GM12891 (cell line): ENCODE results near the gene WNT2B.

Experiments used
- POLR2A ChIP-seq: IDR thresholded peaks from 2 replicates; pipeline ENCODE4 v1.6.1; 2011; ENCODE audit warnings: low read depth, low read length, control low read depth
- SPI1 ChIP-seq: IDR thresholded peaks from 2 replicates; pipeline ENCODE4 v1.6.1; 2011; ENCODE audit warnings: low read depth, low read length, control low read depth

- TF ChIP-seq SPI1 (no peak), POLR2A (no peak)
These were observed 866 bp upstream of the WNT2B start for GRCh38 chr1:112507921-112508277.
